Suprapubic skin (tissue), 4 donors: ENCODE results near the gene SOX13. TPM values are rescaled to one million over a fixed set of nuclear protein-coding genes. Genes with fewer than 3 reads are reported as not detected.
"Not testable (repeated sequence)": the region's sequence is repeated elsewhere in the genome, so short reads cannot be mapped to it uniquely, and the experiment has no call there.

Experiments
- DNase-seq, 2 donors: peaks; one replicate each; pipeline ENCODE4 v3.0.0-alpha.2; 2019; ENCODE audit warnings: low spot score in 2 of 2
- H3K27ac ChIP-seq: fragments of 200-600 bp; sonication (generic); one replicate; pipeline ENCODE4 v1.5.1; 2019
- H3K27me3 ChIP-seq: fragments of 200-600 bp; sonication (generic); one replicate; pipeline ENCODE4 v1.5.1; 2019
- H3K36me3 ChIP-seq: fragments of 200-600 bp; sonication (generic); one replicate; pipeline ENCODE4 v1.5.1; 2019
- H3K4me1 ChIP-seq: fragments of 200-600 bp; sonication (generic); one replicate; pipeline ENCODE4 v1.5.1; 2019
- H3K4me3 ChIP-seq: fragments of 200-600 bp; sonication (generic); one replicate; pipeline ENCODE4 v1.5.1; 2019; ENCODE audit warnings: mild to moderate bottlenecking
- H3K9me3 ChIP-seq: fragments of 200-600 bp; sonication (generic); one replicate; pipeline ENCODE4 v1.5.1; 2019
- EP300 ChIP-seq: sonication (generic); formaldehyde crosslinking; IDR thresholded peaks from one replicate; pipeline ENCODE4 v1.6.1; 2017; ENCODE audit warnings: antibody characterized with exemption
- POLR2A ChIP-seq, 2 donors: fragments of 450-650 bp; IDR thresholded peaks; one replicate each; pipeline ENCODE4 v1.6.1; 2017; ENCODE audit warnings: antibody characterized with exemption in 2 of 2, mild to moderate bottlenecking in 2 of 2, moderate library complexity in 2 of 2
- POLR2AphosphoS5 ChIP-seq, 3 donors: sonication (generic); formaldehyde crosslinking; IDR thresholded peaks; one replicate each; pipeline ENCODE4 v1.6.1; 2017; ENCODE audit warnings: antibody characterized with exemption in 3 of 3
- WGBS: methylation state at CpG from one replicate; pipeline ENCODE4 v1.1.5; 2018; 5-methylcytosine and 5-hydroxymethylcytosine counted together
- total RNA-seq, 4 donors: library from RNA; depleted of rRNA; stranded (reverse); fragments of >200 nt; gene quantifications; one replicate each; pipeline ENCODE4 v1.1.0, GENCODE V29; 2016
- TF ChIP-seq, protein P1 (sequence below), 2 donors: fragments of 200-600 bp in 1 of 2; fragments of 450-650 bp in 1 of 2; sonication (generic) in 1 of 2; IDR thresholded peaks; one replicate each; pipeline ENCODE4 v1.5.1; 2016 to 2019; ENCODE audit warnings: antibody characterized with exemption in 2 of 2, mild to moderate bottlenecking in 1 of 2, moderate library complexity in 1 of 2

SOX13 gene
- total RNA-seq, 4 donors from 2014 or later, result 10.1 to 20.6 (median 15.6) TPM

DNA sequence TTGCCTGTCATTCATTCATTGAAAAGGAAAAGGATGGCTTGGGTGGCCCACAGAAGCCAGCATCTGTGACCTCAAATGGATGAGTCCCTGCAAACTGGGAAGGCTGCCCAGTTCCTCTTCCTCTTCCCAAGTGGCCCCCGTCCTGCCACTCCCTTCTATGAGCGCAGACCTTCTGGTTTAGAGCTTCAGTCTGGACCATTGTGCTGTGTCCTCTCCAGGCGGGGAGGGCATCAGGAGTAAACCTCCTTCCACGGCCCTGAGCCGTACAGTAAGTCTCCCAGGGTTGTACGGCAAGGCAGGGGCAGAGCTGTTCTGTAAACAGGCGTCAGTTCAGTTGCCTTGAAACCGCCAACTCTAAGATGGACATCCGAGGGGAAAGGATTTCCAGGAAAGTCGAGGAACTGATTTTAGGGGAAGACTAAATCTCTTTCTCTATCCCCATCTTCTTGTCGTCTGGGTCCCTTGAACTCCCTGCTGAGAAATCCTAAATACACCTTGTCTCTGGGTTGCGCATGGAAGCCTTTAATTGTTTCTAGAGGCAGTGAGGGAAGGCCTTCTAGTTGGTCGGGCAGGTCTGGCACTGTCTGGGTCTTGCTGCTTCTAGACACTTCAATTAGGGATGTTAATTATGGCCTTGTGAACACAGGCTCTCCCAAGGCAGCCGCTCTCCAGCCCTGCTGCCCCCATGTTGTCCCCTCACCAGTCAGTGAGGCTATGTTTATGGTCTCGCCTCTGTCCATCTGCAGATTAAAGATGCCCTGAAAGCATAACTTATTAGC lies 22.1 kb downstream of the SOX13 start:
- Histone ChIP-seq H3K4me1 (peaks cover 26% of the 10 kb centered on the region), H3K9me3 (no peaks in the 10 kb centered on the region), H3K27me3 (no peaks in the 10 kb centered on the region), H3K27ac (no peak overlapping the region), H3K36me3 (no peaks in the 10 kb centered on the region), H3K4me3 (no peak overlapping the region)
- TF ChIP-seq POLR2AphosphoS5 (IDR thresholded peaks at IDR 0.05) (no peak), EP300 (no peak), POLR2A (IDR thresholded peaks at IDR 0.05) (no peak)
- TF ChIP-seq, protein P1, sequence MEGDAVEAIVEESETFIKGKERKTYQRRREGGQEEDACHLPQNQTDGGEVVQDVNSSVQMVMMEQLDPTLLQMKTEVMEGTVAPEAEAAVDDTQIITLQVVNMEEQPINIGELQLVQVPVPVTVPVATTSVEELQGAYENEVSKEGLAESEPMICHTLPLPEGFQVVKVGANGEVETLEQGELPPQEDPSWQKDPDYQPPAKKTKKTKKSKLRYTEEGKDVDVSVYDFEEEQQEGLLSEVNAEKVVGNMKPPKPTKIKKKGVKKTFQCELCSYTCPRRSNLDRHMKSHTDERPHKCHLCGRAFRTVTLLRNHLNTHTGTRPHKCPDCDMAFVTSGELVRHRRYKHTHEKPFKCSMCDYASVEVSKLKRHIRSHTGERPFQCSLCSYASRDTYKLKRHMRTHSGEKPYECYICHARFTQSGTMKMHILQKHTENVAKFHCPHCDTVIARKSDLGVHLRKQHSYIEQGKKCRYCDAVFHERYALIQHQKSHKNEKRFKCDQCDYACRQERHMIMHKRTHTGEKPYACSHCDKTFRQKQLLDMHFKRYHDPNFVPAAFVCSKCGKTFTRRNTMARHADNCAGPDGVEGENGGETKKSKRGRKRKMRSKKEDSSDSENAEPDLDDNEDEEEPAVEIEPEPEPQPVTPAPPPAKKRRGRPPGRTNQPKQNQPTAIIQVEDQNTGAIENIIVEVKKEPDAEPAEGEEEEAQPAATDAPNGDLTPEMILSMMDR (IDR thresholded peaks at IDR 0.05), result no peak
- DNase-seq, result no peak
- WGBS, result 84% methylated on average over 10 of the region's 15 CpGs

DNA sequence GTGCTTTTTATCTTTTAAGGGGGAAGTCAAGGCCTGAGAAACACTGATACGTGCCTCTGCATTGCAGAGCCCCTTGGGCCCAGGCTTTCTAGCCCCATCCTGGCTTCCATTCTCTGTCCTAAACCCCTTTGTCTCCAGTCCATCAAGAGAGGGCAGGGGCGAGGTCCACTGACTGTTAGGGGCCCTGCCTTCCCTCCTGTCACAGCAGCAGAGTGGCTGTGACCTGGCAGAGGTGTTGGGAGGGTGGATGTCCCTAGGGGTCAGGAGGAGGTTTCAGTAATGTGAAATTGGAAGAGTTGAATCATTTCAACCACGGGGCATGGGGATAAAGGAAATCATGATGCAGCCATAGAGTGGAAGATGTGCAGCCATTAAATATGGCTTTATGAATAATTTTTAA lies 24.0 kb downstream of the SOX13 start:
- DNase-seq, result no peak
- H3K36me3 ChIP-seq, result no peaks in the 10 kb centered on the region
- no peak for TF ChIP-seq EP300
- TF ChIP-seq POLR2AphosphoS5 (IDR thresholded peaks at IDR 0.05), result no peak
- TF ChIP-seq, protein P1 (IDR thresholded peaks at IDR 0.05), result no peak
- no peak for TF ChIP-seq POLR2A (IDR thresholded peaks at IDR 0.05)
- peaks cover 32% of the 10 kb centered on the region for H3K4me1 ChIP-seq
- H3K4me3 ChIP-seq, result no peak overlapping the region
- no peak overlapping the region for H3K27ac ChIP-seq
- no peaks in the 10 kb centered on the region for H3K9me3 ChIP-seq
- 71% methylated on average over 3 of the region's 3 CpGs for WGBS
- H3K27me3 ChIP-seq, result no peaks in the 10 kb centered on the region

DNA sequence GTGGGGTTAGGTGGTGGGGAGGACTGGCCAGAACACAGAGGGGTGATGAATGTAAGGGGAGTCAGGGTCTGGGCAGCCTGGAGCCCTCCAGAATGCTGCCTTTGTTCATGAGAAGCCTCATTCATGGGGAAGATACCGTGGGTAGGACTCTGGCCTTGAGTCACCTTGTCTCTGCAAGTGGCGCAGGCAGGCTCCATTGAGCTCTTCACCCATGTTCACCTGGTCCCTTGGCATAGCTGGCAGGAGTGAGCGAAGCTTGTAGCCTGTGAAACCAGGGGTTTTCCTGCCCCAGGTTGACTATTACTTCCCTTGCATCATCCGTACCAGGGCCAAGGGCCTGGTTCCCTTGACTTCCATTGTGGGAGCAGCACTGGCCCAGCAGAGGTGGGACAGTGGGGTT lies 25.8 kb downstream of the SOX13 start:
- Histone ChIP-seq H3K4me3 (no peak overlapping the region), H3K27ac (no peak overlapping the region), H3K4me1 (peaks cover 42% of the 10 kb centered on the region), H3K36me3 (no peaks in the 10 kb centered on the region), H3K27me3 (no peaks in the 10 kb centered on the region), H3K9me3 (no peaks in the 10 kb centered on the region)
- TF ChIP-seq, protein P1 (IDR thresholded peaks at IDR 0.05), result no peak
- no peak for TF ChIP-seq EP300
- no peak for TF ChIP-seq POLR2A (IDR thresholded peaks at IDR 0.05)
- TF ChIP-seq POLR2AphosphoS5 (IDR thresholded peaks at IDR 0.05), result no peak
- no peak for DNase-seq
- 88% methylated on average over 3 of the region's 4 CpGs for WGBS

DNA sequence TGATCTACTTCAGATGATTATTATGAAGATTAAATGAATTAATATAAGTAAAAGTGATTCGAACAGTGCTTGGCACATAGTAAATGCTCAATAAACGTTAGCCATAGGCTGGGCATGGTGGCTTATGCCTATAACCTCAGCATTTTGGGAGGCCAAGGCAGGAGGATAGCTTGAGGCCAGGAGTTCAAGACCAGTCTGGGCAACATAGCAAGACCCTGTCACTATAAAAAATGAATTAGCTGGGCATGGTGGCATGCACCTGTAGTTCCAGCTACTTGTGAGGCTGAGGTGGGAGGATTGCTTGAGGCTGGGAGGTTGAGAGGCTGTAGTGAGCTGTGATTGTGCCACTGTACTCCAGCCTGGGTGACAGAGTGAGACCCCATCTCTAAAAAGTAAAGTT lies 26.8 kb downstream of the SOX13 start:
- DNase-seq, H3K9me3 ChIP-seq, H3K27me3 ChIP-seq, H3K36me3 ChIP-seq, H3K27ac ChIP-seq, H3K4me3 ChIP-seq: not testable (repeated sequence)
- H3K4me1 ChIP-seq, result peaks cover 49% of the 10 kb centered on the region
- 78% methylated on average over 2 of the region's 2 CpGs for WGBS

DNA sequence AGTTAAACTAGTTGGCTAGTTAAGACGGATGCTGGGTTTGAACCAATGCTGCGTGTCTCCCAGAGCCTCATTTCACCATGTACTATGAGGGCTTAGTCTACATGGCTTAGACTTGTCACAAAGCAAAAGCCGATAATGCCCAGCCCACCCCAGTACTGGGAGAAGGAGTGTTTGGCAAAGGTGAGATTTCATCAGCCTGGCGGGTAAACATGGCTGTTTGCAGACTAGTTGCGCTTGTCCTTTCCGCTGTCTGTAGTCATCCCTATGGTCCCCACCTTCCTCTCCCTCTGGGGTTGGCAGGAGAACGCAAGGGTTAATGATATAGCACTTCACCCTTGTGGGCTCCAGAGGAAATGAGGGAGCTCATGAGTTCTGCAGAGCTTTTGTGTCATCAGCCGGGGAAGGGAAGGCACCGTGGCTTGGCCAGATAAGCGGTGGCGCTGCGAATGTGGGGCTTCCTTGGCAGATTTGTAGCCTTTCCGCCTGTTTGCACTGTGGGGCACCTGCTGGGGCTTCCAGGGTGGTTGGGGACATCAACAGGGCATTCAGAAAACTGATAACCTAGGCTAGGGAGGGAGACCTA lies 29.2 kb downstream of the SOX13 start:
- Histone ChIP-seq H3K4me1 (peaks cover 47% of the 10 kb centered on the region), H3K9me3 (no peaks in the 10 kb centered on the region), H3K27ac (peak overlapping the region; percentile 28), H3K4me3 (no peak overlapping the region), H3K36me3 (no peaks in the 10 kb centered on the region), H3K27me3 (no peaks in the 10 kb centered on the region)
- DNase-seq, result no peak
- no peak for TF ChIP-seq POLR2A (IDR thresholded peaks at IDR 0.05)
- TF ChIP-seq, protein P1 (IDR thresholded peaks at IDR 0.05), result no peak
- TF ChIP-seq POLR2AphosphoS5 (IDR thresholded peaks at IDR 0.05), result no peak
- no peak for TF ChIP-seq EP300
- 62% methylated on average over 12 of the region's 13 CpGs for WGBS
